Omental fat pad (tissue), 4 donors: ENCODE data around the gene SLC2A1. TPM values are rescaled to one million over a fixed set of nuclear protein-coding genes. Genes with fewer than 3 reads are reported as not detected.

Experiments used
- ATAC-seq: fragments of 150-250 bp; one replicate; pipeline ENCODE4 v1.9.1; 2016; ENCODE audit warnings: mild to moderate bottlenecking, moderate library complexity; ENCODE audit not compliant: low FRiP score
- DNase-seq: peaks from one replicate; pipeline ENCODE4 v3.0.0-alpha.2; 2019; ENCODE audit warnings: low spot score
- total RNA-seq, 4 donors: library from RNA; depleted of rRNA; stranded (reverse); fragments of >200 nt; gene quantifications; one replicate each; pipeline ENCODE4 v1.1.0, GENCODE V29; 2016
- TF ChIP-seq, protein P1 (sequence below), 3 donors: fragments of 450-650 bp; IDR thresholded peaks; one replicate each; pipeline ENCODE4 v1.5.1; 2016 to 2017; ENCODE audit warnings: antibody characterized with exemption in 3 of 3, mild to moderate bottlenecking in 3 of 3, moderate library complexity in 2 of 3

The SLC2A1 gene
- total RNA-seq, 4 donors from 2014 or later: 13.4 to 71.5 (median 48.0) TPM

DNA sequence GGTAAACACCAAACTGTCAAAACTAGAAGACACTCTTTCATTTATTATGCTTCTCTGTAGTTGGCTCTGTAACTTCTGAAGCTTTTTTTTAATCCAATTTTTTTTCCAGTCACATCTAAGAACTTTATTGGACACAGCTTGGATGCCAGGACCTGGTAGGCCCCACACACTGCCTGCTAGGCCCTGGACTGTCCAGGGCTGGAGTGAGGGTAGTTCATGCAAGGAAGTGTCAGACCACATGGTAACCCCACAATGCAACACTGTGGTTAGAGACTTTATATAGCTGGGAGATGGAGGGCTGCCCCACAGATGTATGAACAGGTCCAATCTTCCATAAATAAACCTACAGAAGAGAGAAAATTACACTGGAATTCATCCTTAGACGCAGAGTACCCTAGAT is 7.1 kb downstream of the SLC2A1 start:
- ATAC-seq: no peak
- DNase-seq: no peak
- TF ChIP-seq, protein P1, sequence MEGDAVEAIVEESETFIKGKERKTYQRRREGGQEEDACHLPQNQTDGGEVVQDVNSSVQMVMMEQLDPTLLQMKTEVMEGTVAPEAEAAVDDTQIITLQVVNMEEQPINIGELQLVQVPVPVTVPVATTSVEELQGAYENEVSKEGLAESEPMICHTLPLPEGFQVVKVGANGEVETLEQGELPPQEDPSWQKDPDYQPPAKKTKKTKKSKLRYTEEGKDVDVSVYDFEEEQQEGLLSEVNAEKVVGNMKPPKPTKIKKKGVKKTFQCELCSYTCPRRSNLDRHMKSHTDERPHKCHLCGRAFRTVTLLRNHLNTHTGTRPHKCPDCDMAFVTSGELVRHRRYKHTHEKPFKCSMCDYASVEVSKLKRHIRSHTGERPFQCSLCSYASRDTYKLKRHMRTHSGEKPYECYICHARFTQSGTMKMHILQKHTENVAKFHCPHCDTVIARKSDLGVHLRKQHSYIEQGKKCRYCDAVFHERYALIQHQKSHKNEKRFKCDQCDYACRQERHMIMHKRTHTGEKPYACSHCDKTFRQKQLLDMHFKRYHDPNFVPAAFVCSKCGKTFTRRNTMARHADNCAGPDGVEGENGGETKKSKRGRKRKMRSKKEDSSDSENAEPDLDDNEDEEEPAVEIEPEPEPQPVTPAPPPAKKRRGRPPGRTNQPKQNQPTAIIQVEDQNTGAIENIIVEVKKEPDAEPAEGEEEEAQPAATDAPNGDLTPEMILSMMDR (IDR thresholded peaks at IDR 0.05): no peak

DNA sequence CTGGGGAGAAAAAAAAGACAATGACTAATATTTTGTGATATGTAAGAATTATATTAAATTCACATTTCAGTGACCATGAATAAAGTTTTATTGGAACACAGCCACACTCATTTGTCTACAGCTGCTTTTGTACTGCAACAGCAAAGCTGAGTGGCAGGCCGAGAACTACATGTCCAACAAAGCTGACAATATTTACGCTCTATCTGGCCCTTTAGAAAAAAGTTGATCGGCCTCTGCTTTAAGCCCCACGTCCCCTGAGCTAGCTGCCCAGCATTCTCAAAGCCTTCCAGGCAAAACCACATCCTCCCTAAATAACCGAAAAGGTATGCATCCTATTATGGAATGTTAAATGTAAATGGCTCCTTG is 8.6 kb downstream of the SLC2A1 start:
- TF ChIP-seq, protein P1 (IDR thresholded peaks at IDR 0.05): no peak
- ATAC-seq (no peak), DNase-seq (no peak)

DNA sequence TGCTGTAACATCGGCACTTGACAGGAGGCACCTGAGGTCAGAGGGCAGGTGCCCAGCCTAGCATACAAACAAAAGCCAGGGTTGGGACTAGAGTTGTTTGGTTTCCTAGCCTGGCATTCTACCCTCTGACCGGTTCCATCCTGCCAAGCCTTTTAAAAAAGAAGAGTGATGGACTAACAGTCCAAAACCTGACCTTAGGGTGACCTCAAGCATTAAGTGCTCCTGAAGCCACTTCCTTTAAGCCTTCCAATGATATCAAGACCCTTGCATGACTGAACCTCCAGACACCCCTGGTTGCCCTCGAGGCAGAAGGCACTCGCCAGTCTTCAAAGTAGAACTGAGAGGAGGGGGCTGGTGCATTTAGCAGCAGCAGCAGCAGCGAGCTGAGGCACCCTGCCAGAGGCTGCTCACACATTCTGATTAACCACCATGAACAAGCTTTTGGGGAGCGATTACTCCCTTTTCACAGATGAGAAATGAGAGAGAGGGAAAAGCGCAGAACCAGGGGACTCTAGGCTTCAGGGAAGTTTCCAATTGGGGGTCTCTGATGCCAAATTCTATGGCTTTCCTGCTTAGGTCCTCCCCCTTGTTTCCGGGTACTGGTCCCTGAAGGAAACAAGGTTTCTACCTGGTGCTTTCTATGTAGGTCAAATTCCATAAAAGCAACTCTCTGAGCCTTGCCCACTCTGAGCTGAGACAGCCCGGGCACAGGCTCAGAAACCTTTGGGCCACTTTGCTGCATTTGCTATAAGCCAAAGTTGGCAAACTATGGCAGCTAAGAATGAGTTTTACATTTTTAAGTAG is 9.2 kb downstream of the SLC2A1 start:
- TF ChIP-seq, protein P1 (IDR thresholded peaks at IDR 0.05): no peak
- ATAC-seq (no peak), DNase-seq (no peak)

DNA sequence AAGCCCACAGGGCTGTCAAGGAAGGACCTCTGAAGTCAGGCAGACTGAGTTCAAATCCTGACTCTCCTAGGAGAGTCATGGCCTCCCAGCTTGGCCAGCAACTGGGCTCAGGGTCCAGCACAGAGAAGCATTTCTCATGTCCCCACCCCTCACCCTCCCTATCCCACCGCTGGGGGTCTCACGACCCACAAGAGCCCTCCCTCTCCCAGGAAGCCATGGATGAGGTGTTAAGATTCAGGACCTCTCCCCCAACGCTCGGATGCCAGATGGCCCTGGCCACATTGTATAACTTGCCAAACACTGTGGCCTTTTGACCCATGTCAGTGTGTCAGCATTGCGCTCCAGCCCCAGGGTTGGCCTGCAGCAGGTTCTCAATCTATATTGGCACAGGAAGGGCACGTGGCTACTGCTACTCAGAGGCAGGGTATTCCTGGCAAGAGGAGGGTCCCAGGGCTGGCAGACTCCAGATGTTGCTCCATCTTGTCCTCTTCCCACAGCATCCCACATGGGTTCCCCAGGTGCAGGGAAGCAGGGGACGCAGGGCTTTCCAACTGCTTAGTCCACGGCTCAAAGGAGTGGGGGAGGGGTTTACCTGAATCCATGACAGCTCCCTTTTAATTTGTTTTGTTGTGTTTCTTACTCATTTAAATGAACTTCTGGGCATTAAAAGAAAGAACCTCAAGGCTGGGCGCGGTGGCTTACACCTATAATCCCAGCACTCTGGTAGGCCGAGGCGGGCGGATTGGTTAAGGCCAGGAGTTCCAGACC is 10.5 kb downstream of the SLC2A1 start:
- no peak for ATAC-seq
- no peak for DNase-seq
- TF ChIP-seq, protein P1 (IDR thresholded peaks at IDR 0.05): no peak

DNA sequence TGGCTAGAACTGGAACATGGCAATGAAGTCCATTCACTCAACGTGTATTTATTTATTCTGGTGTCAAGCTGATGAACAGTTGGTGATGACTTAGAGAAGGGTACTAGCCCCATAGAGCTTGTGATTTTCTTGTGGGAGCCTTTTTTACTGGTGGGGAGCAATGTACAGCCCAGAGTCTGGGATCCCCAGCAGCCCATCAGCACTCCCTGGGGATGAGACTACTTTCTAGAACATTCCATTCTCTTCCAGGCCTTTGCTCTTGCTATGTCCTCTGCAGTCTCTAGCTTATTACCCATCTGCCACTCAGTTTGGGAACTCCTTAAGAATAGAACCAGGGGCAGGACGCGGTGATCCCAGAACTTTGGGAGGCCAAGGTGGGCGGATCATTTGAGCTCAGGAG is 11.6 kb downstream of the SLC2A1 start:
- DNase-seq: no peak
- ATAC-seq: no peak
- TF ChIP-seq, protein P1 (IDR thresholded peaks at IDR 0.05): no peak

DNA sequence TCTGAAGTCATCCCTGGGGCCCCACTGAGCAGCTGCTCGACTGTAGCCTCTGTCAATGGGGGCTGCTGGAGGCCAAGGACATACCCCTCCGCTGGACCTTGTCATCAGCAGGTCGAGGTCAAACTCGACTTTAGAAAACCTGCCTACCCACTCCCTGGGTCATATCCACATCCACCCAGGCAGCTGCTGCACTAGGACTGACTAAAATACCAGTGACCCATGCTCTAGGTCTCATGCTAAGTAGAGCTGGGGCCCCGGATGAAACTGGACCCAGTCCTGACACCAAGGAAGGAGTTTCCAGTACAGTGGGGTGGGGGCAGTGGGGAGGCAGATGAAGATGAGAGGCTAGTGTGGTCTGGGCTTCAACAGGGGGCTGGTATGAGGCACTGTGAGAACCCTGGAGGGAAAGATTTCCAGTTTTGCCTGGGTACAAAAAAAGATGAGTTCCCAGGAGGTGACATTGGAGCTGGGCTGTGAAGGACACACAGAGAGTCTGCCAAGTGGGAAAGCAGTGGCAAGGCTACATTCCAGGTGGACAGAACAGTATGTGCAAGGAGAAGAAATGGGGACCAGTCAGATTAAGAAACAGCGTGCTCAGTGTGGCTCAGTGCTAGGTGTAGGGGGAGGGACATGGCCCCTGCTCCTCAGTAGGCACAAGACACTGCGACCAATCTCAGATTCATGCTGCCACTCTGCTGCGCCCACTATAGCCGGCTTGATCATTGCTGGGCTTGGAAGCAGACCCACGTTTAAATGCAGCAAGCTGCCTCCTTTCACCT is 12.4 kb downstream of the SLC2A1 start:
- TF ChIP-seq, protein P1 (IDR thresholded peaks at IDR 0.05): no peak
- DNase-seq (no peak), ATAC-seq (no peak)
